Stimulated activated CD4-positive, alpha-beta T cell treated with anti-CD3 and anti-CD28 coated beads, Interleukin-4, amount 100 ng/mL, for 1 hour (primary cell): Measurements from ENCODE around the gene IGFN1.
A peak's percentile ranks its signal among the peaks of the same experiment; 100 is the strongest.

Source experiments
- DNase-seq: peaks from one replicate; pipeline ENCODE4 v3.0.0-alpha.2; 2020

IGFN1 gene

DNA sequence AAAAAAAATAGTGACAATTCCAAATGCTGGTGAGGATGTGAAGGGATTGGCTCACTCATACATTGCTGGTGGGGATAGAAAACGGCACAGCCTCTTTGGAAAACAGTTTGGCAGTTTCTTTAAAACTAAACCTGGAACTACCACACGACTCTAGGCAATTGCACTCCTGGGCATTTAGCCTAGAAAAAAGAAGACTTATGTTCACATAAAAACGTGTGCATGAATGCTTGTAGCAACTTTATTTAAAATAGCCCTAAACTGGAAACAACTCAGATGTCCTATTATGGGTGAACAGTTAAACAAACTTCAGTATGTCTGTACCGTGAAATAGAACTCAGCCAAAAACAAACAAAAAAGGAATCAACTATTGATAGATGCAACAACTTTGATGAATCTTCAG is 26.9 kb upstream of the IGFN1 start:
- DNase-seq, result no peak

GRCh38 chr1:201164645-201165044 is 26.0 kb upstream of the IGFN1 start:
- DNase-seq, result no peak

DNA sequence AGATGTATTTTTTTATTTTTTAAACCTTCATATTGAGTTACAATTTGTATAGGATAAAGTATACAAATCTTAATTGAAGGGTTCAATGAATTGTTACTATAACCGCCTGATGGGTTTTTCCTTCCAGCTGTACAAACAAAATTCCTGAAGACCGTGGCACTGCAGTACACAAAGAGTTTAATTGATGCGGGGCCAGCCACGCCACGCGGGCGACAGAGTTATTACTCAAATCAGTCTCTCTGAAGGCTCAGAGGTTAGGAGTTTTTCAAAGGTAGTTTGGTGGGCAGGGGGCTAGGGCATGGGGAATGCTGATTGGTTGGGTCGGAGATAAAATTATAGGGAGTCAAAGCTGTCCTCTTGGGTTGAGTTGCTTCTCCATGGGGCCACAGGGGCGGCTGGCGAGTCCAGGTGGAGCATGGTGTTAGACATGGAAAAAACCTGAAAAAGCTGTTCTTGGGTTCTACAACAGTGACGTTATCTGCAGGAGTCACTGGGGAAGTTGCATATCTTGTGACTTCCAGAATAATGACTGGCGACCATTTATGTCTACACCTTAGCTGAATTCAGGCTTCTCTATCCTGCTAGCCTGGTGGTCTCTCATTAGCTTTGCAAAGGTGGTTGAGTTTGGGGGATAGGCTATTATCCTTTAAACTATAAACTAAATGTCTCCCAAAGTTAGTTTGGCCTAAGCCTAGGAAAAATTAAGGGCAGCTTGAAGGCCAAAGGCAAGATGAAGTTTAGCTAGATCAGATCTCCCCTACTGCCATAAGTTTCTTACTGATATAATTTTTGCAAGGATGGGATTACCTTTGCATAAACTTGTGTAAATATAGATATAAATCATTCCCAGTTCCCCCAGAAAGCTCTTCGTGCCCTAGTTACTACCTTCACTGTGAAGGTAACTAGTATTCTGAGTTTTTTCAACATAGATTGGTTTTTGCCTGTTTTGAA is 23.3 kb upstream of the IGFN1 start:
- DNase-seq, result no peak

DNA sequence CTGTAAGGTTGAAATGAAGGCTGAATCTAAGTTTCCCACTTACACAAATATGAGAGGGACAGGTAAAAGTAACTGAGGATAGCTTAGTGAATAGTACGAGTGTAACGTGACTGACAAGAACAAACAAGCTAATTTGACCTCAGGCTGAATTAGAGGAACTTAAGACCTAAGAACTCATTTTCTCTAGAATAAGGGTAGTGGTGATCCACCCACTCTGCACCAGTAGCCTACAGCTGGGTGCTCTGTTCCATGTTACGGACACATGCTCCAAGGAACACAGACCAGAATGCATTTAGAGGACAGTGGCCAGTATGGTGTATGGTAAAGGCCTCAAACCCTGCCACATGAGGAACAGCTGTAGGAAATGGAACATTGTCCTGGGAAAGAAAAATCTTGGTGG is 21.4 kb upstream of the IGFN1 start:
- no peak for DNase-seq

DNA sequence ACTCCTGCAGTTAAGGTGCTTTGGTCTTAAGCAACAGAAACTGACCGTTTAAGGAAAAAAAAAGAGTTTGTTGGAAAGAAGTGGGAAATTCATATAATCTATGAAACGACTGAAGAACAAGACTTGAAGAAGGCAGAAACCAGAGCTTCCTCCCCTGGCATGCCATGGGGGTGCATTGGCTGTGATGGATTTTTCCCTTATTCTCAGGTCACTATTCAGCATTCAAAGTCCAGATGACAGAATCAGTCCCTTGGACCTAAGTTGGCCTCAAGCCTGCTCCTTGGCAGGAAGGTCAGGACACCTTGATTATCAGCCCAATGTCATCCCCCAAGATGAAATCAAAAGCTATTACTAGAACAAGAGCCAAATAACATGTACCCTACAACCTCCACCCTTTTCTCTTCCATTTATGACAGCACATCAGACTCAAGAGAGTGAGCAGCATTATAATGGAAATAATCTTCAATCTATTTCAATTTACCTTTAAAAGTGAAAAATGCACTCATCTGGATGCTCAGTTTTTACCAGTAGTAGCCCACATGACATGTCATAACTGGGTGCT is 20.6 kb upstream of the IGFN1 start:
- no peak for DNase-seq

- DNase-seq, result peak; percentile 69
These were observed 20.0 kb upstream of the IGFN1 start for GRCh38 chr1:201170533-201171062.

DNA sequence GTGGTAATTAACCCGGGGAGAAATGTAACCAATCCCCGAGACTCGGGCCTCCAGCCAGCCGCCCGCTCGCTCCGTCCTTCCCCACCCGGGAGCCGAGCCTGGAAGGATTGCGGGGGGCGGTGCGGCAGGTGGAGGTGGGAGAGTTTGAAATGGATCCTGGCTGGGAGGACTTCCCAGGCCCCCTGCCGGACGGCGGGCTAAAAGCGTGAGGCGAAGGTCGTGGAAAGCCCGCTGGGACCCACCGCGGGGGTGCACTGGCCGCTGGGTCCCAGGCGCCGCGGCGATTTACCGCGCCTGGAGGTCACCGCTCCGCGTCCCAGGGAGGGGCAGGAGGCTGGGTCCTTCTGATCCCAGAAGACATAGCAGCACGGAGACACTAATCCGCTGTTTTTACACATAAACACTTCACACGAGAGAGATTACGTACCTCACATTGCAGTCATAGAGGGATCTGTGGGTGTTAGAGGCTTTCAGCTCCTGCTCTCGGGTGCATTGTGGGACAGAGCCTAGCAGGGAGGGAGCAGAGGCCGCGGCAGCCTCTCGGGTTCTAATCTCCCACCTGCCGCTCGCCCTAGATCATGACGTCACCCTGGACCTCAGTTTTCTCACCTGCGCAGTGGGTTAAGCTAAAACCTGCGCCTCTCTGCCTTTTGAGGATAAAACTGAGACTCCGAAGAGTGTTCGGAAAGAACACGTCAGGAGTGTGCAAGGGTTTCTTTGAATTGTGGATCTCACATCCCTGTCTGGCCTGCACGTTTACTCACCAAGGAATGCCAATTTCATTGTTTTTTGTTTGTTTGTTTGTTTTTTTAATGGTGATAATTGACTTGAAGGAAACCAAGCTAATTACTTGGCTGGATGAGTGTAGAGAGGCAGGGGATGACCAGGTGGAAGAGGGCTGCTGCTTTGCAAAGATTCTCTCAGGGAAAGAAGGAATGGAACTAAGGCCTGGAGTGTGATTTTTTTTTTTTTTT is 19.3 kb upstream of the IGFN1 start:
- DNase-seq, result peak; percentile 58

GRCh38 chr1:201172326-201172725 is 18.3 kb upstream of the IGFN1 start:
- no peak for DNase-seq

DNA sequence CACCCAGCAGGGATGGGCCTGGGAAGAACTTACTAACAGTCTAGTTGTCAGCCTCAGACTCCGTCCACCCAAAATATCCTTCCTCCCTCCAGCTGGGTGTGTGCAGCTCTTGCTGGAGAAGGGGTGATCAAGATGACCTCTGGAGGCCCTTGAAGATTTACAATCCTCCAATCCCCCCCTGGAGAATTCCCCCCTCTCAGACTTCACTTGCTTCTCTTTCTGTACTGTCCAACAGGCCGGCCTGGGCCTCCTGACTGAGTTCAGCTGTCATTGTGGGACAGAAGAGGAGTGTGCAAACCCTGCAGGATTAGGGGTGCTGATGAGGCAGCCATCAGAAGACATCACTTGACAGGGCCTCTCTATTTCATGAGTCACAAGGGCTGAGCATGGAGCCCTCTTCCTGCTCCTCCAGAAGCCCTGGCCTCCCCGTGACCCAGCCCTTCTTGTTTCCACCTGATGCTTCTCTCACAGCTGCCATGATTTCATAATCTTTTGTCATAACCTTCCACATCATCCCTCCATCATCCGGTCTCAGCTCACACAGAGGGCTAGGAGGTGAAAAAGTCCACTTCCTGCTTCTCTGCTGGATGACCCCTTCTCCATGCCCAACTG is 17.5 kb upstream of the IGFN1 start:
- DNase-seq, result no peak

DNA sequence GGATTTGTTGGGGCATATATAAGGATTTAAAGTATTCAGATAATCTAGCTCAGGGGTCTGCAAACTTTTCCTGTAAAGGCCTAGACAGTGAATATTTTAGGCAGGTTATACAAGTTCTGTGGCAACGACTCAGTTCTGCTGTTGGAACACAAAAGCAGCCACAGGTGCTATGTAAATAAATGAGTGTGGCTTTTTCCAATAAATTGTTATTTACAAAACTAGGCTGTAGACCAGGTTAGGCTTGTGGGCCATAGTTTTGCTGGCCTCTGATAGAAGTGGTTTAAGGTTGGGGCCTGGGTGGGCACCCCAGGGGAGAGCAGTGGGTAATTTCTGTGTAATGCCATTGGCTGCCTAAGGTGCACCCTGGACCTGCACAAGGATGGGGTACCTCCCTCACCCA is 16.9 kb upstream of the IGFN1 start:
- no peak for DNase-seq

DNA sequence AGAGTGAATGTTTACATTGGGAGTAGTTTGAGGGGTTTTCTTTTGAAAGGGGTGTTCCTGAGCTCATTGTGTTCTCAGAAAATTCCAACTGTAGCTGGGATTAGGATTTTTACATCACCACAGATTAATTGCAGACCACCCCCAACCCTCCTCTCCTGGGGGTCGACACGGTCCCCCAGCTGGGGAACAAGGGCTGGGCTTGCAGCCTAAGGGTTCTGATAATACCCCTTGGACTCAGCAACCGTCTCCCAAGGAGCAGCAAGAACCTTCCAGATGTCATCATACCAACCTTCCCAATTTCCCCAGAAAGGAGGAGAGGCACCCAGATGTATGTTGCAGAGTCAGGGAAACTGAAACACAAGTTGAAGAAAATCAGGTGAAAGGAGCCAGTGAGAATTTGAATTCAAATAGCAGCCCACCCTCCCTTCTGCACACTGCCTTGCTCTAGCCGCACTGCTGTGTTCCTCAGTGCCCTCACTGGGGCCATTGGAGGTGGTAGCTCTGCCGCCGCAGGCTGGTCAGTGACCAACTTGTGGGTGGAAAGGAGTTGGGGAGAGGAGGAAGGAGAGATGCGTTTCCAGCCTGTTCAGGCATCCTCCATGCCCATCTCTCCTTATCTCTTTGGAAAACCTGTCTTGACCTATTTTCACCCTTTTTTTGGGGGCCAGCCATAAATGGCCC is 14.7 kb upstream of the IGFN1 start:
- no peak for DNase-seq

GRCh38 chr1:201176940-201177339 is 13.7 kb upstream of the IGFN1 start:
- DNase-seq, result no peak

- no peak for DNase-seq
These were observed 11.9 kb upstream of the IGFN1 start for GRCh38 chr1:201178718-201179117.

DNA sequence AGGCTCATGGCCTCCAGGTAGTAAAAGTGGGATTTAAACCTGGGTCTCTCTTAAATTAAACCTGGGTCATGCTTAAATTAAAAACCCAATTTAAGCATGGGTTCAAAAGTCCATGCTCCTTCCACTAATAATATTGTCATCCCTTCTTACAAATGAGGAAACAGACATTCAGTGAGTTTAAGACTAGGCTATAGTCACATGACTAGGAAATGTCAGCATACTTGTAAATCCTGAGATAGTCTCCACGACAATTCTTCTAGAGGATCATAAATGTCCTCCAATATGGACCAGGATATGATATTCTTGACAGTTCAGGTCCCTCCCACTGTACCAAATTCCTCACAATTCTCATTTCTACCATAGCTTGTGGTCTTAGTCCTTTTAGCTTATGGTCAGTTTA is 10.5 kb upstream of the IGFN1 start:
- no peak for DNase-seq

DNA sequence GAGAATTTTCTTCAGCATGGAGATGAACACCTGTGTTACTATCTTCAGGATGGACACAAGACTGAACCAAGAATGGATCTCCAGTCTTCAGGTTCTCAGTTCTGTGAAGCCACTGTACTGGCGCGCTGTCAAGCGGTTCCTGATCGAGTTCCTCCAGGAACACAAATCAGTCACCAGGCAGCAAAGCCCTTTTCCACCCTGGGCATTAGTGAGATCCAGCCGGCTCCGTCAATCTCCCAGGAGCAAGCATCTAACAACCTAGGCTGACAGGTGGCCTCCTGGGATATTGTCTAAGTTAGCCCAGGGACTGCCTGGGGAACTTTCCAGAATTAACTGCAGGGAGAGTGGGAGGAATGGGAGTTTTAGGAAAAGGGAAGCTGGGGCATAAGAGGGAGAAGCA is 9.7 kb upstream of the IGFN1 start:
- no peak for DNase-seq

GRCh38 chr1:201181323-201181722 is 9.3 kb upstream of the IGFN1 start:
- DNase-seq, result no peak

- DNase-seq, result no peak
These were observed 8.9 kb upstream of the IGFN1 start for GRCh38 chr1:201181726-201182125.

- DNase-seq, result no peak
These were observed 7.4 kb upstream of the IGFN1 start for GRCh38 chr1:201183209-201183608.

GRCh38 chr1:201183753-201184152 is 6.9 kb upstream of the IGFN1 start:
- DNase-seq, result no peak

GRCh38 chr1:201184307-201185122 is 6.1 kb upstream of the IGFN1 start:
- DNase-seq, result no peak

- DNase-seq, result no peak
These were observed 5.5 kb upstream of the IGFN1 start for GRCh38 chr1:201185123-201185453.
